Endothelial cell of umbilical vein (primary cell): ENCODE measurements around the gene PIGW. TPM values are rescaled to one million over a fixed set of nuclear protein-coding genes. Genes with fewer than 3 reads are reported as not detected.

ENCODE experiments used
- BruUV-seq: library from RNA; stranded (reverse); fragments of 400-500 nt; replicated peaks from 2 replicates; lab custom pipeline; 2021; lab: Mats Ljungman, UMichigan
- CTCF ChIA-PET: fragments of 300-600, 350-600 bp; sonication (Branson Sonifier 250); formaldehyde crosslinking; loops from one replicate; lab custom pipeline; 2021; ENCODE audit warnings: antibody characterized with exemption, inconsistent platforms; lab: Charles Lee
- POLR2A ChIA-PET: fragments of 300-600, 350-600 bp; sonication (Branson Sonifier 250); formaldehyde crosslinking; loops from one replicate; lab custom pipeline; 2021; ENCODE audit warnings: antibody characterized with exemption, inconsistent platforms; lab: Charles Lee
- DNase-seq: peaks from one replicate; pipeline ENCODE4 v3.0.0-alpha.2; 2011; ENCODE audit warnings: low read depth, low spot score
- FAIRE-seq: peaks from 2 replicates; lab custom pipeline; 2011; peaks lifted over from hg19 to GRCh38; lab: Jason Lieb, UNC
- H2AFZ ChIP-seq: 2 replicates; pipeline ENCODE4 v1.6.0; 2012; ENCODE audit warnings: low read depth, low read length, control low read depth, inconsistent platforms
- H3K27ac ChIP-seq: 2 replicates; pipeline ENCODE4 v1.5.1; 2011; ENCODE audit warnings: low read depth, mild to moderate bottlenecking, control low read depth, low read length, moderate library complexity; ENCODE audit not compliant: insufficient read depth
- H3K27me3 ChIP-seq, 2 experiments: 2 replicates each; pipeline versions ENCODE4 v1.6.0 to v1.6.1; 2011; ENCODE audit warnings: low read length in 2 of 2, mixed read lengths in 1 of 2; ENCODE audit not compliant: control insufficient read depth in 2 of 2, insufficient read depth in 2 of 2
- H3K36me3 ChIP-seq, 2 experiments: 2 replicates in 1 of 2; 3 replicates in 1 of 2; pipeline ENCODE4 v1.5.1; 2011; ENCODE audit warnings: low read length in 2 of 2, mild to moderate bottlenecking in 1 of 2, moderate library complexity in 1 of 2; ENCODE audit not compliant: control insufficient read depth in 2 of 2, insufficient read depth in 2 of 2; ENCODE audit errors: extremely low read depth in 1 of 2
- H3K4me1 ChIP-seq: 3 replicates; pipeline ENCODE4 v1.5.1; 2011; ENCODE audit warnings: mild to moderate bottlenecking, low read length; ENCODE audit not compliant: control insufficient read depth, insufficient read depth; ENCODE audit errors: extremely low read depth
- H3K4me2 ChIP-seq: 2 replicates; pipeline ENCODE4 v1.6.1; 2011; ENCODE audit warnings: low read length, control low read depth, mixed read lengths; ENCODE audit not compliant: insufficient read depth
- H3K4me3 ChIP-seq, 3 experiments: fragments of 200-600 bp in 1 of 3; sonication (generic), shearing (Covaris generic) in 1 of 3; replicated peaks in 1 of 3; 2 replicates each; pipeline ENCODE4 v1.5.1; 2011 to 2016; ENCODE audit warnings: control low read depth in 3 of 3, low read length in 3 of 3, mild to moderate bottlenecking in 2 of 3, inconsistent platforms in 1 of 3, low read depth in 1 of 3, moderate library complexity in 1 of 3; ENCODE audit not compliant: insufficient read depth in 1 of 3
- H3K79me2 ChIP-seq: 2 replicates; pipeline ENCODE4 v1.6.0; 2012; ENCODE audit warnings: low read length, inconsistent platforms; ENCODE audit not compliant: control insufficient read depth, insufficient read depth
- H3K9ac ChIP-seq: replicated peaks from 2 replicates; pipeline ENCODE3; 2011; ENCODE audit warnings: low read length, control low read depth; ENCODE audit not compliant: insufficient read depth; ENCODE audit errors: extremely low read depth
- H3K9me1 ChIP-seq: replicated peaks from 3 replicates; pipeline ENCODE4 v1.6.0; 2011; ENCODE audit warnings: mild to moderate bottlenecking, low read length; ENCODE audit not compliant: control insufficient read depth, insufficient read depth; ENCODE audit errors: extremely low read depth
- H3K9me3 ChIP-seq: replicated peaks from 2 replicates; pipeline ENCODE4 v1.5.1; 2012; ENCODE audit warnings: low read length, inconsistent platforms; ENCODE audit not compliant: control insufficient read depth, insufficient read depth
- H4K20me1 ChIP-seq: replicated peaks from 2 replicates; pipeline ENCODE3; 2011; ENCODE audit warnings: mild to moderate bottlenecking, low read length; ENCODE audit not compliant: control insufficient read depth, insufficient read depth; ENCODE audit errors: extremely low read depth
- CTCF ChIP-seq, 2 donors: IDR thresholded peaks; 1 replicate in 1 of 2; 2 replicates in 1 of 2; pipeline ENCODE4 v1.5.1; 2011; ENCODE audit warnings: low read length in 2 of 2, mild to moderate bottlenecking in 2 of 2, moderate library complexity in 2 of 2, control low read depth in 1 of 2, inconsistent platforms in 1 of 2, low read depth in 1 of 2; ENCODE audit not compliant: insufficient read depth in 1 of 2; ENCODE audit errors: extremely low read depth in 1 of 2
- EZH2 ChIP-seq: IDR thresholded peaks from 2 replicates; pipeline ENCODE4 v1.6.1; 2012; ENCODE audit warnings: borderline replicate concordance, low read depth, mild to moderate bottlenecking, moderate library complexity, low read length, inconsistent platforms; ENCODE audit not compliant: severe bottlenecking
- FOS ChIP-seq: IDR thresholded peaks from 2 replicates; pipeline ENCODE4 v1.6.1; 2011; ENCODE audit warnings: mild to moderate bottlenecking, low read length, moderate library complexity, borderline replicate concordance; ENCODE audit not compliant: insufficient read depth
- GATA2 ChIP-seq: IDR thresholded peaks from 2 replicates; pipeline ENCODE4 v1.7.0; 2011; ENCODE audit warnings: low read depth, mild to moderate bottlenecking, moderate library complexity, mixed read lengths, low read length; ENCODE audit not compliant: insufficient read length, insufficient read depth
- JUN ChIP-seq: IDR thresholded peaks from 2 replicates; pipeline ENCODE4 v1.6.1; 2011; ENCODE audit warnings: borderline replicate concordance, low read depth; ENCODE audit not compliant: insufficient read length, insufficient read depth
- MAX ChIP-seq: IDR thresholded peaks from 2 replicates; pipeline ENCODE4 v1.6.1; 2011; ENCODE audit not compliant: insufficient read depth, insufficient read length
- MYC ChIP-seq: IDR thresholded peaks from one replicate; pipeline ENCODE4 v1.6.1; 2011; ENCODE audit warnings: mild to moderate bottlenecking, low read depth, low read length
- POLR2A ChIP-seq: IDR thresholded peaks from 2 replicates; pipeline ENCODE4 v1.6.1; 2012; ENCODE audit warnings: low read depth, mild to moderate bottlenecking, control low read depth, low read length
- POLR2AphosphoS5 ChIP-seq: IDR thresholded peaks from 2 replicates; pipeline ENCODE4 v1.6.1; 2012; ENCODE audit warnings: low read depth, mild to moderate bottlenecking, control low read depth, low read length, moderate library complexity; ENCODE audit not compliant: insufficient read depth
- dilution Hi-C: fragments of 300-500 bp; cut with MboI; formaldehyde crosslinking; loops from one replicate; pipeline ENCODE4 v1.15.0; 2019; ENCODE audit warnings: low sequenced_read_pairs; ENCODE audit not compliant: extremely low pct_ligation_motif_present
- intact Hi-C: fragments of 100-400 bp; cut with micrococcal nuclease; formaldehyde crosslinking; loops from one replicate; pipeline ENCODE4 v1.10.0; 2022
- polyA plus RNA-seq, 4 experiments: library from polyadenylated mRNA; depleted of rRNA in 3 of 4; stranded (reverse) in 3 of 4; unstranded in 1 of 4; fragments of >200 nt; gene quantifications; 2 replicates each; pipeline versions ENCODE4 v1.2.1 to v1.2.3, GENCODE V29; 2011 to 2012; ENCODE audit warnings: missing spikeins in 1 of 4
- total RNA-seq: library from RNA; stranded (reverse); gene quantifications from 2 replicates; pipeline ENCODE4 v1.2.3, GENCODE V29; 2021

PIGW gene
- total and polyA plus RNA-seq, 2 donors (not counting 3 experiments of a cell fraction or from before 2014, with no cell fraction given): 5.9 to 13.1 TPM

- Histone ChIP-seq H3K4me3 (peak overlapping the region; percentile 72 to 99 (median 74)), H3K9ac (peak overlapping the region; percentile 98), H3K9me3 (no peaks in the 10 kb centered on the region), H3K4me2 (peak overlapping the region; percentile 27), H3K4me1 (peaks cover 20% of the 10 kb centered on the region), H3K27ac (peak overlapping the region; percentile 86), H3K9me1 (no peaks in the 10 kb centered on the region), H3K36me3 (no peaks in the 10 kb centered on the region), H3K79me2 (peaks cover 50% of the 10 kb centered on the region), H3K27me3 (no peaks in the 10 kb centered on the region), H4K20me1 (peaks cover 8% of the 10 kb centered on the region), H2AFZ (peak overlapping the region; percentile 68)
- ChIA-PET POLR2A (interaction anchor here (0.6 to 1.4 kb wide), 7 partner anchors 9 to 959 kb away, joined by 3 to 10 read pairs (median 5); partner anchors contain the start of genes MRM1, MYO19 and PIGW), CTCF (interaction anchor here (1.0 to 4.2 kb wide), 3 partner anchors 10 to 56 kb away, joined by 3 to 31 read pairs (median 4); partner anchors contain the start of genes MRM1, MYO19 and PIGW)
- TF ChIP-seq POLR2A (no peak), MAX (no peak)
- no peak for DNase-seq
- FAIRE-seq: no peak
- no TSS peak for BruUV-seq
- dilution Hi-C loops (no loop called here), intact Hi-C loops (loop anchor here (1.0 to 5.0 kb wide), 2 partner anchors 46 to 812 kb away; partner anchors contain the start of gene DHRS11)
Measured at GRCh38 chr17:36545077-36545464, 10.3 kb downstream of the PIGW start.

- dilution Hi-C loops (no loop called here), intact Hi-C loops (loop anchor here (1.0 to 5.0 kb wide), 2 partner anchors 46 to 812 kb away; partner anchors contain the start of gene DHRS11)
- CTCF ChIA-PET: interaction anchor here (1.0 to 4.2 kb wide), 3 partner anchors 10 to 56 kb away, joined by 3 to 31 read pairs (median 4); partner anchors contain the start of genes MRM1, MYO19 and PIGW
- Histone ChIP-seq H4K20me1 (peaks cover 9% of the 10 kb centered on the region), H3K9ac (peak overlapping the region; percentile 75), H3K9me1 (no peaks in the 10 kb centered on the region), H2AFZ (no peak overlapping the region), H3K4me3 (peak overlapping the region; percentile 11 to 99 (median 78)), H3K4me1 (peaks cover 20% of the 10 kb centered on the region), H3K36me3 (no peaks in the 10 kb centered on the region), H3K27ac (peak overlapping the region; percentile 59), H3K27me3 (no peaks in the 10 kb centered on the region), H3K9me3 (no peaks in the 10 kb centered on the region), H3K4me2 (peak overlapping the region; percentile 81), H3K79me2 (peaks cover 56% of the 10 kb centered on the region)
- peak; percentile 96 for DNase-seq
- no peak for FAIRE-seq
- TF ChIP-seq POLR2A: peak; percentile 13
- TF ChIP-seq EZH2: no peak
- TF ChIP-seq CTCF (IDR thresholded peaks at IDR 0.05; ENCODE audit: extremely low read depth in 1 of 2, insufficient read depth in 1 of 2, low read depth in 1 of 2, low read length in 2 of 2): peak in 1 of 2 donors; percentile 3
- no peak for TF ChIP-seq GATA2
- no peak for TF ChIP-seq FOS
- no peak for TF ChIP-seq JUN
- peak; percentile 50 for TF ChIP-seq MAX
- peak; percentile 81 for TF ChIP-seq POLR2AphosphoS5
- peak; percentile 48 for TF ChIP-seq MYC
- POLR2A ChIA-PET: interaction anchor here (0.6 to 1.4 kb wide), 5 partner anchors 9 to 55 kb away, joined by 3 to 10 read pairs (median 5); partner anchors contain the start of genes MRM1, MYO19 and PIGW
- BruUV-seq: TSS peak; percentile 27
Measured at GRCh38 chr17:36545465-36546417, 11.0 kb downstream of the PIGW start.
